CD14-positive monocyte (primary cell): Measurements from ENCODE around the gene CTNNAL1. TPM values are rescaled to one million over a fixed set of nuclear protein-coding genes. Genes with fewer than 3 reads are reported as not detected.
A peak's percentile ranks its signal among the peaks of the same experiment; 100 is the strongest.

ENCODE experiments used
- DNase-seq, 3 donors: peaks; one replicate each; pipeline ENCODE4 v3.0.0-alpha.2; 2011 to 2022
- H2AFZ ChIP-seq: 2 replicates; pipeline ENCODE4 v1.6.0; 2012; ENCODE audit warnings: mild to moderate bottlenecking, low read depth, low read length, inconsistent platforms; ENCODE audit not compliant: insufficient read depth, poor library complexity, severe bottlenecking
- H3K27ac ChIP-seq, 2 donors: 1 replicate in 1 of 2; 2 replicates in 1 of 2; pipeline ENCODE4 v1.5.1; 2012 to 2013; ENCODE audit warnings: low read length in 2 of 2, control low read depth in 1 of 2, inconsistent platforms in 1 of 2, low read depth in 1 of 2, mild to moderate bottlenecking in 1 of 2
- H3K27me3 ChIP-seq, 2 donors: one replicate each; pipeline versions ENCODE4 v1.6.0 to v1.6.1; 2011 to 2013; ENCODE audit warnings: low read length in 2 of 2; ENCODE audit not compliant: control insufficient read depth in 2 of 2, insufficient read depth in 2 of 2
- H3K36me3 ChIP-seq, 2 donors: replicated peaks in 1 of 2; 1 replicate in 1 of 2; 2 replicates in 1 of 2; pipeline versions ENCODE4 v1.5.1 to v1.6.1; 2012 to 2013; ENCODE audit warnings: low read length in 2 of 2, control low read depth in 1 of 2, inconsistent platforms in 1 of 2, mild to moderate bottlenecking in 1 of 2; ENCODE audit not compliant: insufficient read depth in 2 of 2, control insufficient read depth in 1 of 2
- H3K4me1 ChIP-seq, 2 donors: 1 replicate in 1 of 2; 2 replicates in 1 of 2; pipeline versions ENCODE4 v1.5.1 to v1.6.1; 2012 to 2013; ENCODE audit warnings: low read length in 2 of 2, control low read depth in 1 of 2, inconsistent platforms in 1 of 2, mild to moderate bottlenecking in 1 of 2, moderate library complexity in 1 of 2; ENCODE audit not compliant: insufficient read depth in 2 of 2, control insufficient read depth in 1 of 2
- H3K4me2 ChIP-seq: replicated peaks from 2 replicates; pipeline ENCODE3; 2012; ENCODE audit warnings: low read length, moderate library complexity, mild to moderate bottlenecking; ENCODE audit not compliant: poor library complexity, severe bottlenecking; ENCODE audit errors: extremely low read depth
- H3K4me3 ChIP-seq, 3 experiments: fragments of 200-600 bp in 1 of 3; sonication (generic) in 1 of 3; replicated peaks in 1 of 3; 1 replicate in 2 of 3; 2 replicates in 1 of 3; pipeline ENCODE4 v1.5.1; 2011 to 2013; ENCODE audit warnings: low read length in 3 of 3, mild to moderate bottlenecking in 3 of 3, control low read depth in 2 of 3, low read depth in 2 of 3, inconsistent platforms in 1 of 3, moderate library complexity in 1 of 3
- H3K79me2 ChIP-seq: 2 replicates; pipeline ENCODE4 v1.6.0; 2012; ENCODE audit warnings: mild to moderate bottlenecking, control low read depth, inconsistent platforms, low read length, moderate library complexity; ENCODE audit not compliant: insufficient read depth
- H3K9ac ChIP-seq: 2 replicates; pipeline ENCODE4 v1.6.0; 2017; ENCODE audit warnings: low read length, mild to moderate bottlenecking; ENCODE audit not compliant: insufficient read depth, poor library complexity, severe bottlenecking
- H3K9me3 ChIP-seq, 2 donors: replicated peaks in 1 of 2; 1 replicate in 1 of 2; 2 replicates in 1 of 2; pipeline versions ENCODE4 v1.5.1 to v1.6.1; 2012 to 2013; ENCODE audit warnings: low read length in 2 of 2, control low read depth in 1 of 2; ENCODE audit not compliant: control insufficient read depth in 1 of 2, insufficient read depth in 1 of 2
- H4K20me1 ChIP-seq: 2 replicates; pipeline ENCODE4 v1.6.0; 2012; ENCODE audit warnings: mild to moderate bottlenecking, low read length, control low read depth, moderate library complexity; ENCODE audit not compliant: insufficient read depth
- H3K27ac Mint-ChIP-seq, 7 donors: one replicate each; pipeline ENCODE4 v1.8.0; 2020; ENCODE audit warnings: mild to moderate bottlenecking in 7 of 7, mixed read lengths in 7 of 7, moderate library complexity in 6 of 7, inconsistent platforms in 2 of 7
- H3K27me3 Mint-ChIP-seq, 3 donors: one replicate each; pipeline ENCODE4 v1.8.0; 2021 to 2022; ENCODE audit warnings: low read depth in 3 of 3, mild to moderate bottlenecking in 3 of 3, mixed read lengths in 3 of 3, moderate library complexity in 3 of 3, inconsistent platforms in 1 of 3
- H3K36me3 Mint-ChIP-seq, 2 donors: one replicate each; pipeline ENCODE4 v1.8.0; 2020; ENCODE audit warnings: mixed read lengths in 2 of 2, inconsistent platforms in 1 of 2, mild to moderate bottlenecking in 1 of 2
- H3K4me1 Mint-ChIP-seq: one replicate; pipeline ENCODE4 v1.8.0; 2020; ENCODE audit warnings: mild to moderate bottlenecking, mixed read lengths
- H3K4me3 Mint-ChIP-seq, 2 donors: one replicate each; pipeline ENCODE4 v1.8.0; 2020; ENCODE audit warnings: mild to moderate bottlenecking in 2 of 2, mixed read lengths in 2 of 2, moderate library complexity in 1 of 2
- H3K9me3 Mint-ChIP-seq, 7 donors: one replicate each; pipeline ENCODE4 v1.8.0; 2020 to 2022; ENCODE audit warnings: mixed read lengths in 7 of 7, mild to moderate bottlenecking in 6 of 7, moderate library complexity in 6 of 7, inconsistent platforms in 2 of 7
- WGBS: methylation state at CpG from one replicate; pipeline ENCODE4 v1.1.5; 2013; ENCODE audit warnings: missing lambda C conversion rate; ENCODE audit not compliant: insufficient coverage; 5-methylcytosine and 5-hydroxymethylcytosine counted together
- intact Hi-C, 2 donors: fragments of 100-400 bp; cut with micrococcal nuclease; formaldehyde crosslinking; loops; one replicate each; pipeline versions ENCODE4 v1.15.0 to v1.15.1; 2023
- polyA plus RNA-seq, 3 donors: library from polyadenylated mRNA; depleted of rRNA in 1 of 3; unstranded in 2 of 3; stranded (reverse) in 1 of 3; fragments of 300-500 nt in 2 of 3; fragments of >200 nt in 1 of 3; fragmentation: Illumina TruSeq in 2 of 3; gene quantifications; 1 replicate in 2 of 3; 2 replicates in 1 of 3; pipeline ENCODE4 v1.2.3, GENCODE V29; 2012 to 2021
- TF ChIP-seq, protein P1 (sequence below): fragments of 200-600 bp; IDR thresholded peaks from one replicate; pipeline ENCODE4 v1.8.0; 2022; ENCODE audit warnings: antibody characterized with exemption, mild to moderate bottlenecking

CTNNAL1 gene
- polyA plus RNA-seq, 3 donors: 0.10 to 0.39 (median 0.25) TPM

- intact Hi-C loops: no loop called here
- H4K20me1 ChIP-seq: no peaks in the 10 kb centered on the region
- H3K4me2 ChIP-seq: no peak overlapping the region
- no peak overlapping the region for H3K9ac ChIP-seq
- no peaks in the 10 kb centered on the region for H3K9me3 ChIP-seq
- H3K36me3 Mint-ChIP-seq: peaks cover 21 to 24% of the 10 kb centered on the region in 2 donors
- peak overlapping the region in 1 of 7 donors; percentile 74 for H3K27ac Mint-ChIP-seq
- H3K27me3 Mint-ChIP-seq: no peaks in the 10 kb centered on the region
- peaks cover 12% of the 10 kb centered on the region for H3K4me1 Mint-ChIP-seq
- peaks cover 0 to 6% of the 10 kb centered on the region in 2 donors for H3K4me1 ChIP-seq
- no peak overlapping the region for H3K27ac ChIP-seq
- DNase-seq: no peak
- no peak overlapping the region for H3K4me3 ChIP-seq
- H2AFZ ChIP-seq: no peak overlapping the region
- no peak overlapping the region for H3K4me3 Mint-ChIP-seq
- H3K27me3 ChIP-seq: no peaks in the 10 kb centered on the region
- H3K36me3 ChIP-seq: peaks cover 0 to 25% of the 10 kb centered on the region in 2 donors
- TF ChIP-seq, protein P1, sequence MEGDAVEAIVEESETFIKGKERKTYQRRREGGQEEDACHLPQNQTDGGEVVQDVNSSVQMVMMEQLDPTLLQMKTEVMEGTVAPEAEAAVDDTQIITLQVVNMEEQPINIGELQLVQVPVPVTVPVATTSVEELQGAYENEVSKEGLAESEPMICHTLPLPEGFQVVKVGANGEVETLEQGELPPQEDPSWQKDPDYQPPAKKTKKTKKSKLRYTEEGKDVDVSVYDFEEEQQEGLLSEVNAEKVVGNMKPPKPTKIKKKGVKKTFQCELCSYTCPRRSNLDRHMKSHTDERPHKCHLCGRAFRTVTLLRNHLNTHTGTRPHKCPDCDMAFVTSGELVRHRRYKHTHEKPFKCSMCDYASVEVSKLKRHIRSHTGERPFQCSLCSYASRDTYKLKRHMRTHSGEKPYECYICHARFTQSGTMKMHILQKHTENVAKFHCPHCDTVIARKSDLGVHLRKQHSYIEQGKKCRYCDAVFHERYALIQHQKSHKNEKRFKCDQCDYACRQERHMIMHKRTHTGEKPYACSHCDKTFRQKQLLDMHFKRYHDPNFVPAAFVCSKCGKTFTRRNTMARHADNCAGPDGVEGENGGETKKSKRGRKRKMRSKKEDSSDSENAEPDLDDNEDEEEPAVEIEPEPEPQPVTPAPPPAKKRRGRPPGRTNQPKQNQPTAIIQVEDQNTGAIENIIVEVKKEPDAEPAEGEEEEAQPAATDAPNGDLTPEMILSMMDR: no peak
- H3K9me3 Mint-ChIP-seq: no peaks in the 10 kb centered on the region
- 100% methylated on average over 1 of the region's 3 CpGs for WGBS
- no peaks in the 10 kb centered on the region for H3K79me2 ChIP-seq
Measured at GRCh38 chr9:109020113-109020512, 6.8 kb upstream of the CTNNAL1 start.

- WGBS: no CpG with 5 or more reads among the region's 3 CpGs
- Mint-ChIP-seq H3K27ac (no peak overlapping the region), H3K9me3 (no peaks in the 10 kb centered on the region), H3K36me3 (peaks cover 15 to 20% of the 10 kb centered on the region in 2 donors), H3K4me1 (peaks cover 12% of the 10 kb centered on the region), H3K27me3 (no peaks in the 10 kb centered on the region), H3K4me3 (no peak overlapping the region)
- no peak overlapping the region for H3K4me3 ChIP-seq
- peaks cover 0 to 19% of the 10 kb centered on the region in 2 donors for H3K36me3 ChIP-seq
- no peak overlapping the region for H3K9ac ChIP-seq
- no peaks in the 10 kb centered on the region for H3K79me2 ChIP-seq
- no peaks in the 10 kb centered on the region for H3K9me3 ChIP-seq
- H4K20me1 ChIP-seq: no peaks in the 10 kb centered on the region
- intact Hi-C loops: loop anchor here in 1 of 2 donors (10.0 kb wide), 1 partner anchor 95 kb away; the partner anchor contains the start of gene TMEM245
- H3K27ac ChIP-seq: no peak overlapping the region
- no peak for DNase-seq
- no peak overlapping the region for H2AFZ ChIP-seq
- peaks cover 0 to 6% of the 10 kb centered on the region in 2 donors for H3K4me1 ChIP-seq
- no peaks in the 10 kb centered on the region for H3K27me3 ChIP-seq
- TF ChIP-seq, protein P1: no peak
- no peak overlapping the region for H3K4me2 ChIP-seq
Measured at GRCh38 chr9:109019420-109019819, 6.1 kb upstream of the CTNNAL1 start.
